Kidney epithelial cell (primary cell): ENCODE data around the gene CNN3. TPM values are rescaled to one million over a fixed set of nuclear protein-coding genes. Genes with fewer than 3 reads are reported as not detected.

ENCODE experiments used
- DNase-seq: peaks from one replicate; pipeline ENCODE4 v3.0.0-alpha.2; 2010; ENCODE audit warnings: low read depth
- H3K27me3 ChIP-seq: 2 replicates; pipeline ENCODE4 v1.6.0; 2011; ENCODE audit warnings: low read length; ENCODE audit not compliant: control insufficient read depth, insufficient read depth
- H3K36me3 ChIP-seq: 2 replicates; pipeline ENCODE4 v1.5.1; 2011; ENCODE audit warnings: low read length; ENCODE audit not compliant: control insufficient read depth, insufficient read depth
- H3K4me3 ChIP-seq: 2 replicates; pipeline ENCODE4 v1.5.1; 2011; ENCODE audit warnings: low read depth, mild to moderate bottlenecking, control low read depth, low read length
- CTCF ChIP-seq: IDR thresholded peaks from 2 replicates; pipeline ENCODE4 v1.5.1; 2011; ENCODE audit warnings: mild to moderate bottlenecking, moderate library complexity, low read length, control low read depth, inconsistent platforms; ENCODE audit not compliant: insufficient read depth, poor library complexity, severe bottlenecking
- total RNA-seq: library from RNA; depleted of rRNA; stranded (reverse); fragments of >200 nt; gene quantifications from 2 replicates; pipeline ENCODE4 v1.2.3, GENCODE V29; 2015

CNN3 gene
- total RNA-seq, 1 donor from 2014 or later = 223 TPM

DNA sequence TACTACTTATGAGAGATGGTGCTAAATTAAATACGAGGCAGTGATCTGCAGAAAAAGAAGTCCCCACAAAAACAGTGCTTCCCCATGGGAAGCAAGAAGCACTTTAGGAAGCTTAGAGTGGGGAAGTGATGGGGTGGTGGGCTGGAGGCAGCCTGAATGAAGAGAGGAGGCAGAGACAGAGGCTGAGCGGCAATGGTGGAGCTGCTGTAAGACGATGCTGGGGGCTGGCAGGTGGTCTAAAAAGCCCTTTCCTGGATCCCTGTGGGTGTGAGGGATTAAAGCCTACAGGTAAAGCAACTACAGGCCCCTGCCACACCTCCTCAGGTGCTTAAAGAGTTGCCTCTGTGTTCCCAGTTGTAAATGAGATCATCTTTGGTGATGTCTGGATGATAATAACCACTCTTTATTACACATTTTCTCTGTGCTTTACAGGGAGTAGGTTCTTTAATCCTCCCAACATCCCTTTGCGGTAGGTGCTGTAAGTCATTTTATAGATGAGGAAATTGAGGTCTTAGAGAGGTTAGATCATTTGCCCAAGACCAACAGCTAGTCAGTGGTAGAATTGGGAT, 39.2 kb downstream of the CNN3 start:
- H3K4me3 ChIP-seq = no peak overlapping the region
- H3K27me3 ChIP-seq = no peaks in the 10 kb centered on the region
- no peak for DNase-seq
- TF ChIP-seq CTCF = no peak
- no peaks in the 10 kb centered on the region for H3K36me3 ChIP-seq

- no peak for DNase-seq
- no peak for TF ChIP-seq CTCF
- Histone ChIP-seq H3K4me3 (no peak overlapping the region), H3K36me3 (no peaks in the 10 kb centered on the region), H3K27me3 (no peaks in the 10 kb centered on the region)
These were observed 39.8 kb downstream of the CNN3 start for GRCh38 chr1:94887106-94887505.

- Histone ChIP-seq H3K4me3 (no peak overlapping the region), H3K36me3 (no peaks in the 10 kb centered on the region), H3K27me3 (no peaks in the 10 kb centered on the region)
- TF ChIP-seq CTCF = no peak
- no peak for DNase-seq
These were observed 40.5 kb downstream of the CNN3 start for GRCh38 chr1:94886361-94886760.

DNA sequence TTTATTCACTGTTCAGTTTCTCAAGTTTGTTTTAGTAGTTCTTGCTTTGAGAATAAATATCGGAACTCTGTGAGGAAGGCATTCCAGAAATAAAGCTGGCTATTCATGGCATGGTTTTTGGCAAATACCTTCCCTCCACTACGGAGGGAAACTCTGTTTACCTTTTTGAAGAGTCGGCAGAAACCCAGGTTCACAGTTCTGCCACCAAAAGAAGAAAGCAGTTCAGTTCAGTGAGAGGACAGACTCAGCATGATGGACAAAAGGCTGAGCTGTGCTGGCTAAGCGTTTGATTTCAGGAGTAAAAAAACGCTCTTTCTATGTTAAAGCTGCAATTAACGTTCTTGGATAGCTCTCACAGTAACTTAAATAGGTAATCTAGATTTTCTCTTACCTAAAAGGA, 42.4 kb downstream of the CNN3 start:
- TF ChIP-seq CTCF = no peak
- no peaks in the 10 kb centered on the region for H3K27me3 ChIP-seq
- no peak overlapping the region for H3K4me3 ChIP-seq
- DNase-seq = no peak
- H3K36me3 ChIP-seq = no peaks in the 10 kb centered on the region

GRCh38 chr1:94884106-94884505, 42.8 kb downstream of the CNN3 start:
- no peak overlapping the region for H3K4me3 ChIP-seq
- DNase-seq = no peak
- H3K27me3 ChIP-seq = no peaks in the 10 kb centered on the region
- no peak for TF ChIP-seq CTCF
- no peaks in the 10 kb centered on the region for H3K36me3 ChIP-seq

DNA sequence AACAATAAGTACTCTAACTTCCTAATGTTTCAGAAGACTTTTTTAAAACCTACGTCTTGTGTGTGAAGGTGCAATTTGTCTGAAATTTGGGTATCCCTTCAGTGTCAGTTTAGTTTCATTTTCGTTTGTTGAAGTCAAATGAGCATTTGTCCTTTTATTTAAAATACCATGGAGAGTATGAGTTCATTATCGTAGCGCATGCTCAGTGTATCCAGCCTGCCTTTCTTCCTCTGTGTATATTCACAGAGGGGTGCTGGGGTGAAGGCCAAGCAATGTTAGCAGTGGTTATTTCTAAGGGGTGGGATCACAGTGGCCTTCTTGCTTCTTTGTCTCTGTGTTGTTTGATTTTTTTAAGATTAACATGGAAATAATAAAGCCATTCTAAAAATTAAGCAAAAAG, 43.2 kb downstream of the CNN3 start:
- no peaks in the 10 kb centered on the region for H3K36me3 ChIP-seq
- DNase-seq = no peak
- TF ChIP-seq CTCF = no peak
- no peaks in the 10 kb centered on the region for H3K27me3 ChIP-seq
- no peak overlapping the region for H3K4me3 ChIP-seq
